C4-2B (cell line): ENCODE results near the gene SLC10A7.

Source experiments
- CTCF ChIP-seq: fragments of 450-650 bp; conservative IDR thresholded peaks from 2 replicates; pipeline ENCODE4 v1.5.1; 2017; ENCODE audit warnings: mild to moderate bottlenecking
- ZFX ChIP-seq: fragments of 450-650 bp; IDR thresholded peaks from 2 replicates; pipeline ENCODE4 v1.6.1; 2017

- no peak for TF ChIP-seq CTCF
- TF ChIP-seq ZFX, result no peak
Observed at GRCh38 chr4:146299607-146300006, 222.1 kb downstream of the SLC10A7 start.
